ENCODE results near the gene CMTM4. TPM values are rescaled to one million over a fixed set of nuclear protein-coding genes. Genes with fewer than 3 reads are reported as not detected.

CMTM4 gene
- total and polyA plus RNA-seq, 2 of the 8 experiments (the other 6 are each of a cell fraction or from before 2014, with no cell fraction given): 35.3 to 51.7 TPM

DNA sequence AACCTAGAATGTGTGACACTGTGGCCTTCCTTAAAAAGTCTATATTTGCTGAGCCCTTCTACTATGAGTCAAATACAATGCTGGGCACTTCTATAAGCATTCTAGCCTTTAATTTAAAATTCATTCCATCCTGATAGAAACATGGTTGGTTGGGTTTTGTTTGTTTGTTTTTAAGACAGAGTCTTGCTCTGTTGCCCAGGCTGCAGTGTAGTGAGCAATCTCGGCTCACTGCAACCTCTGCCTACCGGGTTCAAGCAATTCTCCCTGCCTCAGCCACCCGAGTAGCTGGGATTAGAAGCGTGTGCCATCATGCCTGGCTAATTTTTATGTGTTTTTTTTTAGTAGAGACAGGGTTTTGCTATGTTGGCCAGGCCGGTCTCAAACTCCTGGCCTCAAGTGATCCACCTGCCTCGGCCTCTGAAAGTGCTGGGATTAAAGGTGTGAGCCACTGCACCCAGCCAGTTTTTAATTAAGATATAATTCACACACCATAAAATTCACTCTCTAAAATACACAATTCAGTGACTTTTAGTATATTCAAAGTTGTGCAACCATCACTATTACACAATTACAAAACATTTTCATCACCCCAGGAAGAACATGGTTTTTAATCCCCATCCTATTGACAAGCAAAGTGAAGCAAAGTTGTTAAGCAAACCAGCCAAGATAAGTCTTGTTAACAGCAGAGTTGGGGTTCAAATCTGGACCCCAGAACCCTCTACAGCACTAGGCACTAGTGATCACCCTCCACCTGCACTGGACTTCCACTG, 42.8 kb downstream of the CMTM4 start (continued):
- TF ChIP-seq POLR2A (IDR thresholded peaks at IDR 0.05; ENCODE audit: control extremely low read depth in 1 of 2, low read depth in 2 of 2, low read length in 2 of 2) (no peak), RAD21 (IDR thresholded peaks at IDR 0.05 in 1 of 2, conservative IDR thresholded peaks at IDR 0.05 in 1 of 2; ENCODE audit: low read depth in 2 of 2, low read length in 2 of 2) (no peak)

All from H1 (cell line).